ENCODE results near the gene MAMDC2.
"Not testable (repeated sequence)": the region's sequence is repeated elsewhere in the genome, so short reads cannot be mapped to it uniquely, and the experiment has no call there.

The MAMDC2 gene

DNA sequence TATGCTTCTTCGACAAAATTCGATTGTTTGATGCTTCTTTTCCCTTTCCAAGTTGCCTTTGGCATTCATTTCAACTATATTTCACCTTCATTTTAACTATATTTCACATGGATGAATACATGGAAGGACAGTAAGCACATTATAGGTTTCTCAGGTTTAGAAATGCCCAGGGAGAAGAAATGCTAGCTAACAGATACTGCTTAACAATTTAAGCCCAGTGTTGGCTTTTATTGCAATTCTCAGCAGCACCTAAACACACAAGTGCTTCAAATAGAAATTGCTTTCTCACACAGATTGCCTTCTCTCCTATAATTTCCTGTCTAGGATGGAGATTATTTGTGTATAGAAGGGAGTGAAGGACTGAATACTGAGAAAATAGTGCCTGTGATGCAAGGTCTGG is 185.0 kb downstream of the MAMDC2 start:
- H3K27ac ChIP-seq = no peak overlapping the region
- H3K4me3 ChIP-seq = no peak overlapping the region

DNA sequence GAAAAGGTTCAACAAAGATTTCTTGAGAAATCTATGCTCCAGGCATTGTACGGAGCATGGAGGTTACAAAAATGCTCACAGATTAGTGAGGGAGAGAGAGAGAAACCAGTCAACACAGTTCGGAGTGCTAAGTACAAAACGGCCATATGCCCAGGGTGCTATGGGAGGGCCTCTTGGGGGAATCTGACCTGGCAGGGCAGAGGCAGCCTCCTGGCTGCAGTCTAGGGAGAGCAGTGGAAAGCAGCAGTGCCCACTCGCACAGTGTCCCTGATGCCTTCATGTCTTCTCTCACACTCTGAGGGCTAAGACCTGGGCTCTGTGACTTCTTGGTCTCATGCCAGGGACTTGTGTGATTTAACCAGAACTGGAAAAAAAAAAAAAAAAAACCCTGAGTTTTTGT is 185.4 kb downstream of the MAMDC2 start:
- Histone ChIP-seq H3K4me3 (no peak overlapping the region), H3K27ac (no peak overlapping the region)

DNA sequence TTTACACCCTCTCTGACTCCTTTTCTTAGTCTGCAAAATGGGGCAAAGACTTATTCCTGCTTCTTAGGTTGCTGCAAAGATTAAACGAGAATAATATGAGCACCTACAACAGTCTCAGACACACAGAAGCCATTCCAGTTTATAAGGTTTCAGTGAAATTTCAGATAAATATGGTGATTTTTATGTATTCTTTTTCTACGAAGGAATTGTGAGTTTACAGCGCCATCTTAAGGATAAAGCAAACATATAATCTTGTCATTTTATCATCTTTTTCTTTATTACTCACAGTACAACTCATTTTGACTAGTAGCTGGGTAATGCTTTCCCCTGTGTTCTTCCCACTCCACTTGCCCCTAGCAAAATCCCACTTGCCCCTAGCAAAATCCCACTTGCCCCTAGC is 185.9 kb downstream of the MAMDC2 start:
- no peak overlapping the region for H3K27ac ChIP-seq
- no peak overlapping the region for H3K4me3 ChIP-seq

DNA sequence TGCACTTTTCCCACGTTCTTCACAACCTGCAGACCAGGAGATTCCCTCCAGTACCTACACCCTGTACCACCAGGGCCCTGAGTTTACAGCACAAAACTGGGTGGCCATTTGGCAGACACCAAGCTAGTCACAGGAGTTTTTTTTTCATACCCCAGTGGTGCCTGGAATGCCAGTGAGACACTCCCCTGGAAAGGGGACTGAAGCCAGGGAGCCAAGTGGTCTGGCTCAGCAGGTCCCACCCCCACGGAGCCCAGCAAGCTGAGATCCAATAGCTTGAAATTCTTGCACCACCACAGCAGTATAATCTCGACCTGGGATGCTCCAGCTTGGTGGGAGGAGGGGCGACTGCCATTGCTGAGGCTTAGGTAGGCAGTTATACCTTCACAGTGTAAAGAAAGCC is 188.8 kb downstream of the MAMDC2 start:
- Histone ChIP-seq H3K27ac (no peak overlapping the region), H3K4me3 (no peak overlapping the region)

DNA sequence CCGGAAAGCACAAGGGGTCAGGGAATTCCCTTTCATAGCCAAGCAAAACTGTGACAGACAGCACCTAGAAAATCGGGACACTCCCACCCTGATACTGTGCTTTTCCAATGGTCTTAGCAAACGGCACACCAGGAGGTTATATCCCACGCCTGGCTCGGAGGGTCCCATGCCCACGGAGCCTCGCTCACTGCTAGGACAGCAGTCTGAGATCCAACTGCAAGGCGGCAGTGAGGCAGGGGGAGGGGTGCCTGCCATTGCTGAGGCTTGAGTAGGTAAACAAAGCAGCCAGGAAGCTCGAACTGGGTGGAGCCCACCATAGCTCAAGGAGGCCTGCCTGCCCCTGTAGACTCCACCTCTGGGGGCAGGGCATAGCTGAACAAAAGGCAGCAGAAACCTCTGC is 190.6 kb downstream of the MAMDC2 start:
- not testable (repeated sequence) for H3K4me3 ChIP-seq, H3K27ac ChIP-seq

DNA sequence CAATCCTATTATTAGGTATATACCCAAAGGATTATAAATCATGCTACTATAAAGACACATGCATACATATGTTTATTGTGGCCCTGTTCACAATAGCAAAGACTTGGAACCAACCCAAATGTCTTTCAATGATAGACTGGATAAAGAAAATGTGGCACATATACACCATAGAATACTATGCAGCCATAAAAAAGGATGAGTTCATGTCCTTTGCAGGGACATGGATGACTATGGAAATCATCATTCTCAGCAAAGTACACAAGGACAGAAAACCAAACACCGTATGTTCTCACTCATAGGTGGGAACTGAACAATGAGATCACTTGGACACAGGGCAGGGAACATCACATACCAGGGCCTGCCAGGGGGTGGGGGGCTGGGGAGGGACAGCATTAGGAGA is 202.3 kb downstream of the MAMDC2 start:
- H3K4me3 ChIP-seq, H3K27ac ChIP-seq: not testable (repeated sequence)

DNA sequence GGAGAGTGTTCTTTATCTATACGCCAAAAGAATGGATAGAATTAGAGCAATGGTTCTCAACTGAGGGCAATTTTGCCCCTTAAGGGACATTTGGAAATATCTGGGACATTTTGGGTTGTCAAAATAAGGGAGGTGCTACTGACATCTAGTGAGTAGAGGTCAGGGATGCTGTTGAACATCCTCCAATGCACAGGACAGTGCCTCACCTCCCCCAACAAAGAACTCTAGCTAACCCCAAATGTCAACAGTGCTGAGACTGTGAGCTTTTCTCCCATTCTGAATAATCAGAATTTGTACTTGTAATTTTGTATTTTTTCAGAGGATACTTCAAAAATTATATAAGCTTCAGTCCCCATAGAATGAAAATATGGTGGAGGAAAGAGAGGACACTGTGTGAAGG is 206.6 kb downstream of the MAMDC2 start:
- Histone ChIP-seq H3K4me3 (no peak overlapping the region), H3K27ac (no peak overlapping the region)

DNA sequence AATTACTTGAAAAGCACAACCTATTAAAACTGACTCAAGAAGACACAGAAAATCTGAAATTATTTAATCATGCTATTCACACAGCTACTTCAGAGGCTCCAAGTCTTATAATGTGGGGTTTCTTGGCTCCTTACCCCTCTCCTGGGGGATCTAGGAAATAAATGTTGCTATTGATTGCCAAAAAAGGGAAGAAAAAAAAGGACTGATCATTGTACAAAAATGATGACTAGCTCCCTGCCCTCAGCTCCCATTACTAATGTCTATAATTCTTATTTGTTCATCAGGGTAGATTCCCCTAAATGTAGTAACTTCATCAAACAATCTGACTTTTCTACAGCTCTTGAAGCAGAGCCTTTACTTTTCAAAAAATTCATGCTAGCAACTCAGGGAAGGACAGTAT is 211.8 kb downstream of the MAMDC2 start:
- Histone ChIP-seq H3K4me3 (no peak overlapping the region), H3K27ac (peak overlapping the region in 4 of 21 experiments; percentile 9 to 96 (median 16))

DNA sequence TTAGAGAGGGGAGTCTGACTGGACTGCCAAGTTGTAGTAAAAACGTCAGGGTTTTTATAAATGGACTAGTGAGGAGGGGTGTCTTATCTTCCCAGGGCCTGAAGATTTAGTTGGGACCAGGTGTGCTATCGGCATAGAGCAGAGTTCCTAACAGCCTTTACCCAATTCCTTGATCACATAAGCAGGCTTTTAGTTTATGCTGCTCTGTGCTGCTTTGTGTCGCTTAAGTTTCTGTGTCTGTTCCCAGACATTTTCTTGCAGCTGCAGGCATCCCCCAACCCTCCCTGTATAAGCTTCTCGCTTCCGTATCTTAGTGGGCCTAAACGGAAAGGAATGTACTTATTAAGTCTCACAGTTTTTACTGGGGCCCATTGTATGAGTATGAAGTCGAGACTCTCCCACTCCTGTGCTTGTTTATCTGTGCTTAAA is 212.5 kb downstream of the MAMDC2 start:
- Histone ChIP-seq H3K4me3 (no peak overlapping the region), H3K27ac (peak overlapping the region in 7 of 21 experiments; percentile 2 to 96 (median 23))

DNA sequence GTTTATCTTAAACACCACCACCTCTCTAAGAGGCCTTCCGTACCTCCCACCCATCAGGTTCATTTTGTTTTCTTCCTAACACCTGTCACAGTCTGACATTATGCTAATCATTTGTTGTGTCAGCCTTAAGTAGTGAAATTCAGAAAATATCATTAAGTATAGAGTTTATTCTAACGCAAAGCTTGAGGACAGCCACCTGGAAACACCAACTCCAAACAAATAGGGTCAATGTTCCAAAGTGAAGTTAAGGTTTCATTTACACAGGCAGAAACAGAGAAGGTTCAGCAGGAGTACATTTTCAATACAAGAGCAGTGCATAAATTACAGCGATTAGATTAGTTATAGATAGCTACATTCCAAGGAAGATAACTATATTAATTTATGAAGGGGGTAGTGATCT is 213.9 kb downstream of the MAMDC2 start:
- Histone ChIP-seq H3K27ac (peak overlapping the region in 14 of 21 experiments; percentile 85 to 97 (median 94)), H3K4me3 (peak overlapping the region in 3 of 7 experiments; percentile 75 to 86 (median 81))

DNA sequence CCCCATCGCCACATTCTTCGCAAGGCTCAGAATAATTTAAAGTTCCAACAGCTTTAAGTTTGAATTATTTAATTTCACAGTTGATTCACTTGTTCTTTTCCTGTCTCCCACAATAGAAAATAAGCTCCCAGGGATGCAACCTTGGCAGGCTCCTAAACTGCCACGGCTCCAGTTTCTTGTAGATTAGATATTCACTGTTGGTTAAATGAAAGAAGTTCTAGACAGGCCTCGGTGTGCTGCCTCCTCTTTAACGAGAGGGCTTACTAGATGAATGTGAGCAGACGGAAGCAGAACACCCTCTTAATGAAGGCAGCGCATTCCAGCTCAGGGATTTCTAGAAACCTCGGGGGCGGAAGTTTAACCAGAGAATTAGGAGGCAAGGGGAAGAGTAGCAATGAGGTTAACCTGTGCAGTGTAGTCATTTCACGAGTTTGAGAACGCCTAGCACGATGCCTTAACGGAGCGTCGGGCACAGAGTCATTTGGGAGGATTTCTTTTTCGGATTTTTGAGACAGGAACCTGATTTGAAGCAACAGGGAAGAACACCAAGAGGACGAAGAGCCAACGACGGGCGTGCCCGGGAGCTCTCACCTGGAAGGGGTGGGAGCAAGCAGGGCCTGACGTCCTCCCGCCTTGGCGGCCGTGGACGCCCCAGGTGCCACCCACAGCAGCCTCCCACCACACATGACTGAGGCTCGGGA is 214.5 kb downstream of the MAMDC2 start:
- H3K27ac ChIP-seq = peak overlapping the region; percentile 72 to 97 (median 92)
- H3K4me3 ChIP-seq = peak overlapping the region; percentile 70 to 96 (median 81)

DNA sequence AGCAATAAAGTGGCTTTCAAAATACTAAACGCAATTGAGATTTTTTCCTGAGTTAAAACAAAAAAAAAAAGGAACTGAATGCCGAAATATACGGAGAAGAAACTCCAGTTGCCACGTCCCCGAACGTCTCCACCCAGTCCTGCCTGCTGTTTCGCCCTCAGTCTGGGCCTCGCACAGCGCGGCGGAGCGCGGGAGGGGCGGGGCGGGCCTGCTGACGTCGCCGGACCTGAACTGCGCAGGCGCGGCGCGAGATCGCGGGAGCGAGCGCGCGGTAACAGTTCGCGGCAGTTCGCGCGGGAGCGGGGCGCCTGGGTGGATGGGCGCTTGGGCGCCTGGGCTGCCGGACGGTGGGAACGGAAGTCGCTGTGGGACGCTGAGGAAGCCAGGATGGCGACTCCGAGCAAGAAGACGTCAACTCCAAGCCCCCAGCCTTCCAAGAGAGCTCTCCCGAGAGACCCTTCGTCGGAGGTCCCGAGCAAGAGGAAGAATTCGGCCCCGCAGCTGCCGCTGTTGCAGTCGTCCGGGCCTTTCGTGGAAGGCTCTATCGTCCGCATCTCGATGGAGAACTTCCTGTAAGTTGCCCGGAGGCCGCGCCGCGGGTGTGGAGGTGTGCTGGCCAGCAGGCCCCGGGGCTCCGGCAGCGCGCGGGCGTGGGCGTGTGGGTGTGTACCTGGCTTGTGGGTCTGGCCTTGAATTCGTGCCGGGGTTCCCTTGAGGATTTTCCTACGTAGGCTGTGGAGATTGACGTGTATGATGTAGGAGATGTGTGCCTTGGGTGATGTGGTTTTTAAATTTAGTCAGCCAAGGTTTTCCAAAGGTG is 215.3 kb downstream of the MAMDC2 start, which contains the start of gene SMC5:
Gene SMC5, plus strand, starts transcription at position 287 of the 820 bp plus-strand sequence. Its CDS starts 101 bp downstream, at position 388.
- peak within 1 kb of the TSS; percentile 72 to 97 (median 92) for H3K27ac ChIP-seq
- peak within 1 kb of the TSS; percentile 70 to 96 (median 81) for H3K4me3 ChIP-seq

DNA sequence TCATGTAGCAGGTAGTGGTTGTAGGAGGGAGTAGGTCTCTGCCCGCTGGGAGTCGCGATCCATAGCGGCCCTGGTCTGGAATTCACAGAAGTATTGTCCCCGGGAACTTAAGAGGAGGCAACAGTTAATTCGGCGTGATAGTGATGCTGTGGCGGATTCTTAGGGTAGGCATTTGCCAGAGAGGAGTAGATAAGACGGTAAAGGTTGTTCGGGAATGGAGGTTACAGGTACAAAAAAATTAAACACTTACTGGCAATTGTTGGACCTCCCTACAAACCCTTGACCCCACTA is 215.8 kb downstream of the MAMDC2 start:
- Histone ChIP-seq H3K4me3 (peak overlapping the region; percentile 70 to 96 (median 81)), H3K27ac (peak overlapping the region; percentile 43 to 97 (median 92))

DNA sequence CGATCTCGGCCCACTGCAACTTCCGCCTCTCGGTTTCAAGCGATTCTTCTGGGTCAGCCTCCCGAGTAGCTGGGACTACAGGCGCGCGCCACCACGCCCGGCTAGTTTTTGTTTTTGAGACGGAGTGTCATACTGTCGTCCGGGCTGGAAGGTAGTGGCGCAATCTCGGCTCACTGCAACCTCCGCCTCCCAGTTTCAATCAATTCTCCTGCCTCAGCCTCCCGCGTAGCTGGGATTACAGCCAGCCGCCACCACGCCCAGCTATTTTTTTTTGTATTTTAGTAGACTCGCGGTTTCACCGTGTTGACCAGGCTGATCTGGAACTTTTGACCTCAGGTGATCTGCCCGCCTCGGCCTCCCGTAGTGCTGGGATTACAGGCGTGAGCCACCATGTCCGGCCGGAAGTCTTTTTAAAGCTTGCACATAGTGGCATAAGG is 216.4 kb downstream of the MAMDC2 start:
- Histone ChIP-seq H3K4me3 (peak overlapping the region; percentile 70 to 96 (median 81)), H3K27ac (peak overlapping the region in 2 of 21 experiments; percentile 92 to 96)

DNA sequence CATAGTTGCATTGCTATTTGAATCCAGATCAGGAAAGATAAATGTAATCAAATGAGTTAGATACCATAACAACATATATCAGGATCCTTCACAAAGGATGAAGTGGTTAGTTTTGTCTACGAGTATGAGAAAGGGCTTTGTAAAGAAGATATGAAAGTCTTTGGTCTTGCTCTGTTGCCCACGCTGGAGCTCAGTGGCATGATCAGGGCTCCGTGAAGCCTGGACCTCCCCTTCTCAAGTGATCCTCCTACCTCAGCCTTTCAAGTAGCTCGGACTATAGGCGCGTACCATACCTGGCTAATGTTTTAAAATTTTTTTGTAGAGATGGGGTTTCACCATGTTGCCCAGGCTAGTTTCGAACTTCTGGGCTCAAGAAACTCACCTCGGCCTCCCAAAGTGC is 217.0 kb downstream of the MAMDC2 start:
- H3K4me3 ChIP-seq = peak overlapping the region in 1 of 7 experiments; percentile 86
- H3K27ac ChIP-seq = no peak overlapping the region

DNA sequence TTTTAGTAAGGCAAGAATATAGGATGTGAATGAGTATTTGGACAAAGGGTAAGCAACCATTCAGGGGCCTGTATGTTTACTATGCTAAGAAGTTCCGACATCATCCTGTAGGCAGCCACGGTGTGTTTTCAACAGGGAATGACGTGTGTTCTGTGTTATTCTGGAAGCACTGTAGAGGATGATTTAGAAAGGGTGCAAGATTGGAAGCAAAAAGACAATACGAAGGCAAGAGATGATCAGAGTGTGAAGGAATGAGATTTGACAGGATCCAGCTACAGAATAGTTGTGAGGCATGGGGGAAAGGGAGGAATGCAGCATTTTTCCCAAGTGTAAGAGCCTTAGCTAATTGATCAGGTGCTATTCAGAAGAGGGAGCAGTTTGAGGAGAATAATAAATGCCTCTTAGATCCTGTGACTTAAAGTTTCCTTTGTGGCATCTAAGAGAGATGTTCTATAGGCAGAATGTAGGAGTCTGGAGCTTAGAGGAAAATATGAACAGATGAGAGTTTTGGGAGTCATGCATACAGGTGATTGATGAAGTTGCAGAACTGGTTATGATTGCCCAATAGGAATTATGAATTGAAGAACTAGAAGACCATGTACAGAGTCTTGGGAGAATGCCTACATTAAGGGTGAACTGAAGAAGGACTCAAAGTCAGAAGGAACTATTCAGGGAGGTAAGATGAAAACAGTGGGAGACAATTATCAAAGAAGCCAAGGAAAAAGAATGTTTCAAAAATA is 217.7 kb downstream of the MAMDC2 start:
- no peak overlapping the region for H3K27ac ChIP-seq
- H3K4me3 ChIP-seq = no peak overlapping the region

DNA sequence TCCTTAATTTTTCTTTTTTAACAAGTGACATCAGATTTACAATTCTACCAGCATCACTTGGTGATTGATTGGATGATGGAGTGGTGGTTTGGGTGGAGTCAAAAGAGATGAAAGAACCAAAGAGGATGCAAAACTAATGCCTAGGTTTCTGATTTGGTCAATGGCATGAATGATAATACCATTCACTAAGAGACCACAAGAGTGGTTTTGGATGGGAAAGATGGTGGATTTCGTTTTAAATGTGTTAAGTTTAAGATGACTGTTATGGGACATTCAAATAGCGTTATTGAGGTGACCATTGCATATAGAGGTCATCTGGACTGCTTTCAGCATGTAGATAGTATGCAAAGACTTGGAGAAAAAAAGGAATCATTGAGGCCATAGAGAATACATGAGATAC is 218.7 kb downstream of the MAMDC2 start:
- Histone ChIP-seq H3K4me3 (no peak overlapping the region), H3K27ac (peak overlapping the region in 1 of 21 experiments; percentile 10)

DNA sequence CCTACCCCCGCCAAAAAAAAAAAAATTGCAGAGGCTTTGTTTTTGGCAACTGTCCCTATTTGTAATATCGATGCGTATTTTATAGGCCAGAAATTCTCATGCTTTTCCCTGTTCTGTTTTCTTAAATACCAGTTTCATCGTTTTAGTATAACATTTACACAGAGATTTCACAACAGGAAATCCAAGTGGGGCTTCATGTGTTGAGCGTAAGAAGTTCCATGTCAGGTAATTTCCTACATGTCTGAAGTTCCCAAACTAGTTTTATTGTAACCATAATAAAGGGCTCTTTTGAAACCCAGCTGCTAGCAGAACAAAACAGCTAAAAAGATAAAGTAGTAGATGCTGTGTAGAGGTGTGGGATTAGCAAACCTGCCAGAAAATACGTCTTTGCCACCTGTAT is 219.3 kb downstream of the MAMDC2 start:
- Histone ChIP-seq H3K4me3 (no peak overlapping the region), H3K27ac (peak overlapping the region in 2 of 21 experiments; percentile 10 to 25)

DNA sequence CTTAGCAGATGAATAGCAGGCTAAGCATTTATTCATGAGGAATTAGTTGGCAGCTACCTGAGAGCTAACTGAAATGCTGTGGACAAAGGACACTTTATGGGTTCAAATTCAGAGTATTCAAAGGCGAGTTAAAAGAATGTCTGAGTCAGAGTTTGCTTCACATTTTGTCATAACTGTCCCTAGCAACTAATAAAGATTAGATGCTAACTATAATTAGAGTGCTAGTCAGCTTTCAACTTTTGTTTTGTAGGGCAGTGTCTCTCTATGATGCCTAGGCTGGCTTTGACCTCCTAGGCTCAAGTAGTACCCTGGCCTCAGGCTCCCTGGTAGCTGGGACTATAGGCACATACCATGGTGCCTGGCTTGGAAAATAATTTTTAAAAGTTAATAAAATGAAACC is 219.8 kb downstream of the MAMDC2 start:
- no peak overlapping the region for H3K4me3 ChIP-seq
- H3K27ac ChIP-seq = peak overlapping the region in 1 of 21 experiments; percentile 25
